T follicular helper cell (primary cell): ENCODE measurements around the gene POLD1.
"Not testable (repeated sequence)": the region's sequence is repeated elsewhere in the genome, so short reads cannot be mapped to it uniquely, and the experiment has no call there.

Experiments used
- DNase-seq: peaks from one replicate; pipeline ENCODE4 v3.0.0-alpha.2; 2020; ENCODE audit warnings: low read depth
- total RNA-seq, 2 experiments: gene quantifications; one replicate each; lab custom pipeline; 2026; lab: John Stamatoyannopoulos, UW

Gene POLD1
- 41.8 to 58.7 reads per million in 2 experiments for total RNA-seq

GRCh38 chr19:50383852-50384684 lies at the start of gene POLD1:
Gene POLD1 (plus strand): TSS chr19:50384347. CDS start chr19:50398852, 14,505 bp downstream.
- peak; percentile 99 for DNase-seq

- DNase-seq = no peak
Observed at GRCh38 chr19:50334741-50335421, 49.3 kb upstream of the POLD1 start.

GRCh38 chr19:50337031-50337430 lies 47.1 kb upstream of the POLD1 start:
- not testable (repeated sequence) for DNase-seq

GRCh38 chr19:50340331-50340730 lies 43.8 kb upstream of the POLD1 start:
- DNase-seq = no peak

GRCh38 chr19:50341091-50341564 lies 43.0 kb upstream of the POLD1 start:
- no peak for DNase-seq

GRCh38 chr19:50344661-50345318 lies 39.4 kb upstream of the POLD1 start:
- no peak for DNase-seq

GRCh38 chr19:50347089-50347581 lies 37.0 kb upstream of the POLD1 start:
- DNase-seq = not testable (repeated sequence)

GRCh38 chr19:50349277-50350057 lies 34.7 kb upstream of the POLD1 start:
- no peak for DNase-seq

GRCh38 chr19:50352242-50352641 lies 31.9 kb upstream of the POLD1 start:
- no peak for DNase-seq

- not testable (repeated sequence) for DNase-seq
Observed at GRCh38 chr19:50353487-50353880, 30.7 kb upstream of the POLD1 start.

- DNase-seq = no peak
Observed at GRCh38 chr19:50356691-50357177, 27.4 kb upstream of the POLD1 start.

GRCh38 chr19:50357178-50358100 lies 26.7 kb upstream of the POLD1 start:
- DNase-seq = peak; percentile 83

- DNase-seq = peak; percentile 70
Observed at GRCh38 chr19:50358483-50359327, 25.4 kb upstream of the POLD1 start.

- DNase-seq = no peak
Observed at GRCh38 chr19:50359328-50359818, 24.8 kb upstream of the POLD1 start.

- no peak for DNase-seq
Observed at GRCh38 chr19:50361290-50362029, 22.7 kb upstream of the POLD1 start.

GRCh38 chr19:50362030-50362412 lies 22.1 kb upstream of the POLD1 start:
- DNase-seq = no peak

GRCh38 chr19:50362656-50363424 lies 21.3 kb upstream of the POLD1 start:
- DNase-seq = no peak
